ENCODE data around the gene CELF2. TPM values are rescaled to one million over a fixed set of nuclear protein-coding genes. Genes with fewer than 3 reads are reported as not detected.

The CELF2 gene
- total RNA-seq, 1 donor, result 135 TPM

DNA sequence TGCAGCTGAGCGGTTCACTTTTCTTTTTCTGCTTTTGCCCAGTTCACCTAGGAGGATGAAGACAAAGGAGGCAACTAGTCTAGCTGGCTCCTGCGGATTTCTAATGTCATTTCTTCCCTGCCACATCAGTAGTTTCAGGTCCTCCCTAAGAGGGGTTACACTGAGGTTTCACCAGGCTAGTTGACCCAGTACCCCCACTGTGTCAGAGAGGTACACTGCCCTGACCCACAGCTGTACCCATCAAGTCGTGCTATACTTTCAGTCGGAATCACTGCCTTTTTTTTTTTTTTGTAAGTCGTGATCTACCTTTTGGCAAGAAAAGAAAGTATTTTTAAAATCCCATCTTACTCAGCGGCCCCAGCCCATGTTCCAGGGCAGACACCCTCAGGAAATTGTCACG lies 243.5 kb downstream of the CELF2 start:
- H3K4me3 ChIP-seq (ENCODE audit: low read length), result no peak overlapping the region
- H3K27me3 ChIP-seq (ENCODE audit: insufficient read depth, low read length), result no peaks in the 10 kb centered on the region
- no peaks in the 10 kb centered on the region for H3K9me3 ChIP-seq (ENCODE audit: low read depth, low read length)
- peaks cover 38% of the 10 kb centered on the region for H3K4me1 ChIP-seq (ENCODE audit: insufficient read depth, low read length)

DNA sequence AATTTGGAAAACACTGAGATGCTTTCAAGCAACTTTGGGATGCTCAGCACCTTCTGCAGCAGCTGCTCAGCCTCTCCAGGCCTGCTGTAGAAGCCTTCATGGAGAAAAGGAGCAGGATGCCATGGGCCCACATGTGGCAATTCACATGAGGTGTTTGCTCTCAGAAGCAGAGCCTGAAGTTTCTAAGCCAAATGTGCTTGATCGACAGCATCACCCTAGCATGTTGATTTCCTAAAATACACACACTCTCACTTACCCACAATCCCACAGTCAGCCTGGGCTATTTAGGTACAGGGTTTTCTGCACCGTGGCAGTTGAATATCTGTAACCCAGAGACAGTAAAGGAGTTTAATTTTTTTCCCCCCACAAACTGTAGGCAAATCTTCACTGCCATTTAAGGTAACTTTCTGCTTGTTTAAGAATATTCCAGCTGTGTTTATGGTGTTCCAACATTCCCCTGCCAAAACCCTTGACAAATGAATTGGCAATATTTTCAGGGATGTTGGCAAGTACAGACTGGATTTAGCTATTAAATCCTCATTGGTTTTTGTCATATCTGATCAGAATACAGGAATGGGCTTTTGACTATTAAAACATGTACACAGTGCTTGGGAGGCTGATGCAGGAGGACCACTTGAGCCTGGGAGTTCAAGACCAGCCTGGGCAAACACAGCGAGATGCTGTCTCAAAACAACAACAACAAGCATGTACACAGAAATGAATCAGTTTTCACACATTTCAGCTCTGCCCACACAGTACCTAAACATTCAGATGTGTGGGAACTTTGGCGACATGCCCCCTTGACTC lies 244.2 kb downstream of the CELF2 start:
- H3K9me3 ChIP-seq (ENCODE audit: low read depth, low read length), result no peaks in the 10 kb centered on the region
- H3K27me3 ChIP-seq (ENCODE audit: insufficient read depth, low read length), result no peaks in the 10 kb centered on the region
- peaks cover 39% of the 10 kb centered on the region for H3K4me1 ChIP-seq (ENCODE audit: insufficient read depth, low read length)
- H3K4me3 ChIP-seq (ENCODE audit: low read length), result no peak overlapping the region

- no peaks in the 10 kb centered on the region for H3K9me3 ChIP-seq (ENCODE audit: low read depth, low read length)
- H3K4me1 ChIP-seq (ENCODE audit: insufficient read depth, low read length), result peaks cover 31% of the 10 kb centered on the region
- H3K4me3 ChIP-seq (ENCODE audit: low read length), result no peak overlapping the region
- no peaks in the 10 kb centered on the region for H3K27me3 ChIP-seq (ENCODE audit: insufficient read depth, low read length)
Observed at GRCh38 chr10:11262494-11263345, 245.0 kb downstream of the CELF2 start.

GRCh38 chr10:11263767-11264166 lies 246.1 kb downstream of the CELF2 start:
- Histone ChIP-seq H3K27me3 (ENCODE audit: insufficient read depth, low read length) (no peaks in the 10 kb centered on the region), H3K4me3 (ENCODE audit: low read length) (no peak overlapping the region), H3K4me1 (ENCODE audit: insufficient read depth, low read length) (peaks cover 21% of the 10 kb centered on the region), H3K9me3 (ENCODE audit: low read depth, low read length) (no peaks in the 10 kb centered on the region)

GRCh38 chr10:11264296-11265048 lies 246.8 kb downstream of the CELF2 start:
- H3K27me3 ChIP-seq (ENCODE audit: insufficient read depth, low read length), result no peaks in the 10 kb centered on the region
- H3K4me3 ChIP-seq (ENCODE audit: low read length), result no peak overlapping the region
- peaks cover 16% of the 10 kb centered on the region for H3K4me1 ChIP-seq (ENCODE audit: insufficient read depth, low read length)
- no peaks in the 10 kb centered on the region for H3K9me3 ChIP-seq (ENCODE audit: low read depth, low read length)

- peaks cover 20% of the 10 kb centered on the region for H3K4me1 ChIP-seq (ENCODE audit: insufficient read depth, low read length)
- H3K27me3 ChIP-seq (ENCODE audit: insufficient read depth, low read length), result no peaks in the 10 kb centered on the region
- H3K4me3 ChIP-seq (ENCODE audit: low read length), result no peak overlapping the region
- no peaks in the 10 kb centered on the region for H3K9me3 ChIP-seq (ENCODE audit: low read depth, low read length)
Observed at GRCh38 chr10:11265484-11265883, 247.8 kb downstream of the CELF2 start.

DNA sequence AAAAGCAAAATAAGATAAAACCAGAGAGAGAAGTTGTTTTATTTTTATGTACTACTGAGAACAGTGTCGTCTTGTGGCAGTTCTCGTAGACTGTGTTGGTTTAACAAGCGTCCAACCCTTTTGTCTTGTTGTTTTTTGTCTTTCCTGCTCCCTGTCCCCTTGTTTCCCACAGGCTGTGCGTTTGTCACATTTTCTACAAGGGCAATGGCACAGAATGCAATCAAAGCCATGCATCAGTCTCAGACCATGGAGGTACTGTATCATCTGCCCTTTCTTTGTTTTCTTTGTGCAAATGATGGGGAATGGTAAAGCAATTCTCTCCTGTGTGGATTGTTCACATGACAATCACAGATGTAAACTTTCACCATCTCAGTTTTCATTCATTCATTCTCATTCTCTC lies 248.8 kb downstream of the CELF2 start:
- no peak overlapping the region for H3K4me3 ChIP-seq (ENCODE audit: low read length)
- peaks cover 20% of the 10 kb centered on the region for H3K4me1 ChIP-seq (ENCODE audit: insufficient read depth, low read length)
- no peaks in the 10 kb centered on the region for H3K9me3 ChIP-seq (ENCODE audit: low read depth, low read length)
- H3K27me3 ChIP-seq (ENCODE audit: insufficient read depth, low read length), result no peaks in the 10 kb centered on the region

- Histone ChIP-seq H3K9me3 (ENCODE audit: low read depth, low read length) (no peaks in the 10 kb centered on the region), H3K4me3 (ENCODE audit: low read length) (no peak overlapping the region), H3K27me3 (ENCODE audit: insufficient read depth, low read length) (no peaks in the 10 kb centered on the region), H3K4me1 (ENCODE audit: insufficient read depth, low read length) (peaks cover 16% of the 10 kb centered on the region)
Observed at GRCh38 chr10:11270135-11270857, 252.6 kb downstream of the CELF2 start.

DNA sequence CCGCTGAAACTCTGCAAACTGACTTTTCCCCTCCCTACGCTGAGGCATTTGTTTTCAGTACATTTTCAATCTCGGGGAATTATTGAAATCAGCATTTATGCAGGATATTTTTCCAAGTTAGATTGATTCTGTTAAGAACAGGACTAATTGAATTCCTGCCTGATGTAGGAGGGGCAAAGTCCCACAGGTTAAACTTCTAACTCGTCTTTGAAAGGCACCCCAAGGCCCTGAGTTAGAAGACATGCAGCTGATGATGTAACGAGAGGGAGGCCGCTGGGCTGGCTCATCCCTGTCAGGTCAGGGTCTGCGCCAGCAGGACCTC lies 253.1 kb downstream of the CELF2 start:
- Histone ChIP-seq H3K4me1 (ENCODE audit: insufficient read depth, low read length) (peaks cover 16% of the 10 kb centered on the region), H3K9me3 (ENCODE audit: low read depth, low read length) (no peaks in the 10 kb centered on the region), H3K4me3 (ENCODE audit: low read length) (no peak overlapping the region), H3K27me3 (ENCODE audit: insufficient read depth, low read length) (no peaks in the 10 kb centered on the region)

GRCh38 chr10:11272915-11273389 lies 255.3 kb downstream of the CELF2 start:
- H3K9me3 ChIP-seq (ENCODE audit: low read depth, low read length), result no peaks in the 10 kb centered on the region
- no peak overlapping the region for H3K4me3 ChIP-seq (ENCODE audit: low read length)
- peaks cover 8% of the 10 kb centered on the region for H3K4me1 ChIP-seq (ENCODE audit: insufficient read depth, low read length)
- H3K27me3 ChIP-seq (ENCODE audit: insufficient read depth, low read length), result no peaks in the 10 kb centered on the region

GRCh38 chr10:11274452-11274851 lies 256.8 kb downstream of the CELF2 start:
- Histone ChIP-seq H3K4me1 (ENCODE audit: insufficient read depth, low read length) (peaks cover 8% of the 10 kb centered on the region), H3K9me3 (ENCODE audit: low read depth, low read length) (no peaks in the 10 kb centered on the region), H3K4me3 (ENCODE audit: low read length) (no peak overlapping the region), H3K27me3 (ENCODE audit: insufficient read depth, low read length) (no peaks in the 10 kb centered on the region)

GRCh38 chr10:11275651-11276050 lies 258.0 kb downstream of the CELF2 start:
- Histone ChIP-seq H3K9me3 (ENCODE audit: low read depth, low read length) (no peaks in the 10 kb centered on the region), H3K27me3 (ENCODE audit: insufficient read depth, low read length) (no peaks in the 10 kb centered on the region), H3K4me1 (ENCODE audit: insufficient read depth, low read length) (peaks cover 6% of the 10 kb centered on the region), H3K4me3 (ENCODE audit: low read length) (no peak overlapping the region)

DNA sequence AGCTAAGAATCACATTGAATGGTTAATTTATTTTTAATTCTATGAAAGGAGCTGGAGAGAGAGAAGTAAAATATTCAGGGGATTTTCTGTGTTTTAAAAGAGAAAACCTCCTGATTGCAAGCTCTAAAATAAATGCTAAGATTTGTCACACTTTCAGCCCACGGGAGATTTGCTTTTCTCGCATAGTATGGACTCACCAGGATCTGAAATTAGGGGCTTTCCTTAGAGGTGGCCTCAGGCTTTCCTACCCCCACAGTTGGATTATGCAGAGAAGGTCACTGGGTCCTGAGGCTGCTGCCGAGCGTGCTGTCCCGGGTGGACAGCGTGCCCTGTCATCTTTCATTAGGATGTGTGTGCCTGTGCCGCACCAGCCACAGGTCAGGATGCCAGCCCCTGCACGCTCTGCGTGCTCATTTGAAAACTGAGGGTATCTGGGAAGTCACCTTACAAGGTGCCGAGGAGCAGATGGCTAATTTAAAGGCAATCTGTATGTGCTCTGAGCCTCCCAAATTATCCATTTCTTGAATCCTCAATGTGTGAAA lies 258.8 kb downstream of the CELF2 start:
- no peaks in the 10 kb centered on the region for H3K27me3 ChIP-seq (ENCODE audit: insufficient read depth, low read length)

GRCh38 chr10:11279314-11279713 lies 261.6 kb downstream of the CELF2 start:
- Histone ChIP-seq H3K9me3 (ENCODE audit: low read depth, low read length) (no peaks in the 10 kb centered on the region), H3K27me3 (ENCODE audit: insufficient read depth, low read length) (no peaks in the 10 kb centered on the region), H3K4me1 (ENCODE audit: insufficient read depth, low read length) (peaks cover 23% of the 10 kb centered on the region), H3K4me3 (ENCODE audit: low read length) (no peak overlapping the region)

More for the DNA sequence above, 258.8 kb downstream of the CELF2 start:
- no peak overlapping the region for H3K4me3 ChIP-seq (ENCODE audit: low read length)
- H3K9me3 ChIP-seq (ENCODE audit: low read depth, low read length), result no peaks in the 10 kb centered on the region
- peaks cover 15% of the 10 kb centered on the region for H3K4me1 ChIP-seq (ENCODE audit: insufficient read depth, low read length)

Data from mononuclear cell (primary cell).